Non-pigmented ciliary epithelial cell (primary cell): Measurements from ENCODE around the gene S100A4.

Experiments used
- DNase-seq: peaks from one replicate; pipeline ENCODE4 v3.0.0-alpha.2; 2010; ENCODE audit warnings: low read depth

The S100A4 gene

DNA sequence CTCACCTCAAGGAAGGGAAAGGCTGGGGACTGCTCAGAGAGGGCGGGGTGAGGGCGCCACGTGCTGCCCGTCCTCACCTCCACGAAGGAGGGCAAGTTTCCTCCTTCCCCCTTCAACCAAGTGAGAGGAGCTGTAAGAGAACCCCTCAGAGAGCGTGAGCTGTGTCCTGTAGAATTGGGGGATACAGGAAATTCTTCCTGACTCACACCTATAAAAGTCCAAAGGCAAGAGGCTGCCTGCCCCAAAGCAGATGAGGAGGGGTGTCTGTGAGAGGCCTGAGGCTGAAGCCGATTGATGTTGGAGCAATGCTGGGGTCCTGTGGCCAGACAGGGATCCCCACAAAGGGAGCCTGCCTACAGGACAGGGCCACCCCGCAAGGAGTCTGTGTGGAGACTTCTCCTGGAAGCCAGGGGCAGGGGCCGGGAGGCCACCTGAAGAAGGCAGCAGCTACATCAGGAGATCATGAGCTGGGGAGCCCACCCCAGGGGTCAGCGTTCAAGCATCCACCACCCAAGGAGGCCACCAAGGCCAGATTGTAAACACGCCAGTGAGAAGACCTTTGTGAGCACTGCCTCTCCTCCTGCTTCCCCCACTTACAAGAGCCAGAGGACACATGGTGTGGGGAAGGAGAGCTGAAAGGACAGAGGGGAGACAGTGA, 37.6 kb downstream of the S100A4 start:
- DNase-seq = no peak

DNA sequence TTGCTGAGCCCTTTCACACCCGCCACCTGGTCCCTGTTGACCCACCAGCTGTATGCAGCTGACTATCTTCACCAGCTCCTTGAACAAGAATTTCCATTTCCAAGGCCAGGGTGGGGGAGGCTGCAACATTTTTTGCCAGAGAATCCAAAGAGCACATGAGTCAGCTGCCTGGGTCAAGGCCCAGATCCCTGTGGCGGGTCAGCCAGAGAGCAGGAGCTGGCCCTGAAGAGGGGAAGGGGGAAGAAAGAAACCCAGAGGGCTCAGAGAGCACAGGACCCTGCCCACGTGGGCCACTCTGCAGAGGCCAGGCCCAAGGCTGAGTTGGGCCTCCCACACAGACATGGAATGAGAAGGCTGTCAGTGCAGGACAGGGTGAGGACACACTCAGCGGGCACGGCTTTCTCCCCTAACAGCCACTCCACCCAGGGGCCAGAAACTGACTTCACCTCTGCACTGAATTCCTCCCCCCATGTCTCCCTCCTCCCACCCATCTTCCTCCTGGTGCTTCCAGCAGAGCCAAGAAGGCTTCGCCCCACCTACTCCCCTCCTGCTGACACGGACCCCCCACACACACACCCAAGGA, 38.7 kb downstream of the S100A4 start:
- peak; percentile 61 for DNase-seq

- no peak for DNase-seq
Measured at GRCh38 chr1:153506386-153506785, 39.2 kb downstream of the S100A4 start.

DNA sequence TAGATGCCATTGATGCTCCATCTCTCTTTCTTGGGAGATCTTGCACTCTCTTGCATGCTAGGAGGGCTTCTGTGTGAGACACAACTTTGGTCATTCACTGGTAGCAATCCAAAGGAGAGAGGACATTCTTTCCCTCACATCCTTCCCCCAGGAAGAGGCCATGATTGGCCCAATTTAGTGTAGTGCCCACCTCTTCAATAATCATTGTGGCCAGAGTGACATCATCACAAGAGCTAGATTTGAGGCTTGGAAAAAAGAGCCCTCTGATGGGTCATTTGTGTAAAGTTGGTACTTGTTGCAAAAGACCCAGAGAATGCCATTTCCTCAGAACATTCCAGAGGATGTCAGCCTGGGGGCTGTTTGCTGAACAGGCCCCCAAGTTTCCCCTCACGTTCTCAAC, 40.0 kb downstream of the S100A4 start:
- no peak for DNase-seq

DNA sequence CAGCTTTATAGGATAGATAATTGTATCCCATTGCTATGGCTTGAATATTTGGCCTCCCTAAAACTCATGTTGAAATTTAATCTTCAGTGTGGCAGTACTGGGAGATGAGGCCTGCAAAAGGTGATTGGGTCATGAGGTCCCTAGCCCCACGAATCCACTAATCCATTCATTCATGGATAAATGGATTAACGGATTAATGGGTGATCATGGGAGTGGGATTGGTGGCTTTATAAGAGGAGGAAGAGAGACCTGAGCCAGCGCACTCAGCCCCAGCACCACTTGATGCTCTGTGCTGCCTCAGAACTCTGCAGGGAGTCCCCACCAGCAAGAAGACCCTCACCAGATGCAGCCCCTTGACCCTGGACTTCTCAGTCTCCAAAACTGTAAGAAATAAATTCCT, 41.8 kb downstream of the S100A4 start:
- DNase-seq = no peak

DNA sequence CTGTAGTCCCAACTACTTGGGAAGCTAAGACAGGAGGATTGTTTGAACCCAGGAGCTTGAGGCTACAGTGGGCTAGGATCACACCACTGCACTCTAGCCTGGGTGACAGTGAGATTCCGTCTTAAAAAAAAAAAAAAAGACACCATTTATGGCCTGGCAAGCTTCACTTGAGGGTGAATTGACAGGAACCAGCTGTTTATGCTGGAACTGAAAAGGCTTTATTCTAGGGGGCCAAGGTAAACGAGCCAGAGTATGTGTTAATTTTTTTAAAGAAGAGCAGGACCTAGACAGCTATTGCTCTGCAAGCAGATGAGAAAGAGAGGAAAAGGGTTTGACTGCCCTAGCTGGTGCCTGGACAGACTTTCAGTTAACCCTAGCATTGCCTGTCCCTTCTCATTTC, 46.9 kb downstream of the S100A4 start:
- no peak for DNase-seq

DNA sequence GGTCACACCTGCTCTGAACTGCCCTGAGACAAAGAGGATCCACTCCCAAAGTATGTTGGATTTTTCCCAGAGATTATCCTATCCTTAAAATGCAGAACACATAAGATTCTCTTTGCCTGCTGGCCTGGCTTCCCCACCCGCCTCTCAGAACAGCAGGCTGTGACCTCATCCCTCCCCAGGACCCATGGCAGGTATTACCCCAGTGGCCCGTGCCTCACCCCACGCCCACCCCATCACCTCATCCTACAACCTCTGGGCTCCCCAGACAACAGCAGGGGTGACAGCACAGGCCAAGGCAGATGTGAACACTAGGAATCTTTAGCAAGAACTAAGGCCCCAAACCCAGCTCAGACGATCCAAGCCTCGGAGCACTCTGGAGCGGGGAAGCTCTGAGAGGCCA, 50.1 kb downstream of the S100A4 start:
- DNase-seq = no peak

DNA sequence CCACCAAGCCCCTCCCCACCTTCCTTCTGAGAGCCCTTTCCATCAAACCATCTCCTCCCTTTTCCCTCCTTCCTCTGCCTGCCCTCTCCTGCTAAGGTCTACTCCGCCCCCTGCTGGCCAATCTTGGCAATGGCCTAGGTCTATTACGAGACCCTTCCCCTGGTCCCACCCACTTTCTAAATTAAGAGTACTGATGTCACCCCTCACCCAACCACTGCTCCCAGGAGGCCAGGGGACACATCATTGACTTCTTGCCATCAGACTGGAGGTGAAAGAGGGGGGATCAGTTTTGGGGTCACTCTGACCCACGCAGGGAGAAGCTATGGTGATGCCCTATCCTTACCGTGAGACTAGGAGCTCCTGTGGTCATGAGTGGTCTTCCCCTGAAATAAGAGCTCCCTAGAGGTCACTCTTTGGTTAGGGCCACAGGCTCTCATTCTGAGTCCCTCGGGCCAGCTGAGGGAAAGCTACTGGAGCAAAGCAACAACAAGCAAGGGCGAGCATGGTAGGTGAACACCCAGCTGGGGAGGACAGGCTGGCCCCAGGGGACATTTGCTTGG, 50.5 kb downstream of the S100A4 start:
- DNase-seq = no peak
